ENCODE results near the gene INS. TPM values are rescaled to one million over a fixed set of nuclear protein-coding genes. Genes with fewer than 3 reads are reported as not detected.
A peak's percentile ranks its signal among the peaks of the same experiment; 100 is the strongest.

Gene INS
- total and polyA plus RNA-seq, 2 of the 13 experiments (the other 11 are each of a cell fraction or from before 2014, with no cell fraction given): not detected

DNA sequence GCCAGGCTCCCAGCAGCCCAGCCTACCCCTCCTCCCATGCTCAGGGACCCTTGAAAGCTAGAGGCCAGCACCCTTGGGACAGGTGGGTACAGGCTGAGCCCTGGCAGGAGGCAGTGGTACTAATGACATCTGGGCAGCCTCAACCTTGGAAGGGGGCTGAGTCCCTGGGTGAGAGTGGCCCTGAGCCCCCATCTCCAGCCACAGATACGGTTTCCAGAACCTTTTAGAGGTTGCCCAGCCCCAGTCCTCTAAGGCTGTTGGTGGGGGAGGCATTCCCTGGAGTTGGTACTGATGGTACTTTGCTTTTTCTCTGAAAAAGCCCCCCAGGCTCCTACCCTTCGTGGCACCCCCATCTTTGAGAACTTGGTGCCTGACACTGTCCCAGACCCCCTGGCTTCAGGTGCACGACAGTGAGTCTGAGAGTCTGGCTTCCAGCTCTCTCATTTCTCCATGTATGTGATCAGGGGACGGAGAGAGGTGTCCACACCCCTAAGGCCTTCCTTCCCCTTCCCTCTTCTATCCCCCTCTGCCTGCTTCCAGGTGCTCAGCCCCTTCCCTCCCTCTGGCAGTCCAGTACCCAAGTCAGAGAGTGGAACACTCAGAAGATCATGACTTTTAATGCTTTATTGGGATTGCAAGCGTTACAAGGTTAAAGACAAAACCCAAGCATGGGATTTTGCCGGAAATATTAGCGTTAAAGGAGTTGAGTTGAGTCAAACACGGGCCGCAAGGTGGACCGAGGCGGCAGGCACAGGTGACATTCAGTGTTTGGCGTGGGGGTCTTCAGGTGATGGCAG lies 32.3 kb downstream of the INS start (continued):
- TF ChIP-seq, protein P1, sequence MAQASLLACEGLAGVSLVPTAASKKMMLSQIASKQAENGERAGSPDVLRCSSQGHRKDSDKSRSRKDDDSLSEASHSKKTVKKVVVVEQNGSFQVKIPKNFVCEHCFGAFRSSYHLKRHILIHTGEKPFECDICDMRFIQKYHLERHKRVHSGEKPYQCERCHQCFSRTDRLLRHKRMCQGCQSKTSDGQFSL (CRISPR knock-in tag; IDR thresholded peaks at IDR 0.05): peak; percentile 50; the same call in 1 of the 2 replicates
- TF ChIP-seq PPARG (CRISPR knock-in tag; conservative IDR thresholded peaks at IDR 0.05): no peak
- no peak for TF ChIP-seq CBX5 (CRISPR knock-in tag; IDR thresholded peaks at IDR 0.05; ENCODE audit: borderline replicate concordance)
- TF ChIP-seq, protein P2, sequence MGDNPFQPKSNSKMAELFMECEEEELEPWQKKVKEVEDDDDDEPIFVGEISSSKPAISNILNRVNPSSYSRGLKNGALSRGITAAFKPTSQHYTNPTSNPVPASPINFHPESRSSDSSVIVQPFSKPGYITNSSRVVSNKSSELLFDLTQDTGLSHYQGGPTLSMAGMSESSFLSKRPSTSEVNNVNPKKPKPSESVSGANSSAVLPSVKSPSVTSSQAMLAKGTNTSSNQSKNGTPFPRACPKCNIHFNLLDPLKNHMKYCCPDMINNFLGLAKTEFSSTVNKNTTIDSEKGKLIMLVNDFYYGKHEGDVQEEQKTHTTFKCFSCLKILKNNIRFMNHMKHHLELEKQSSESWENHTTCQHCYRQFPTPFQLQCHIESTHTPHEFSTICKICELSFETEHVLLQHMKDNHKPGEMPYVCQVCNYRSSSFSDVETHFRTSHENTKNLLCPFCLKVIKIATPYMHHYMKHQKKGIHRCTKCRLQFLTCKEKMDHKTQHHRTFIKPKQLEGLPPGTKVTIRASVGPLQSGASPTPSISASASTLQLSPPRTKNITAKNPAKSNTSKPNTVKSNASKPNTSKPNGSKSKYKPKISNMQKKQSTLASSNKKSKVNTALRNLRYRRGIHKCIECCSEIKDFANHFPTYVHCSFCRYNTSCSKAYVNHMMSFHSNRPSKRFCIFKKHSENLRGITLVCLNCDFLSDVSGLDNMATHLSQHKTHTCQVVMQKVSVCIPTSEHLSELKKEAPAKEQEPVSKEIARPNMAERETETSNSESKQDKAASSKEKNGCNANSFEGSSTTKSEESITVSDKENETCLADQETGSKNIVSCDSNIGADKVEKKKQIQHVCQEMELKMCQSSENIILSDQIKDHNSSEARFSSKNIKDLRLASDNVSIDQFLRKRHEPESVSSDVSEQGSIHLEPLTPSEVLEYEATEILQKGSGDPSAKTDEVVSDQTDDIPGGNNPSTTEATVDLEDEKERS (CRISPR knock-in tag; IDR thresholded peaks at IDR 0.05): peak; percentile 44; the same call in 1 of the 2 replicates
- TF ChIP-seq SNAI1 (CRISPR knock-in tag; IDR thresholded peaks at IDR 0.05; ENCODE audit: borderline replicate concordance): no peak
- no peak for TF ChIP-seq KDM5A (IDR thresholded peaks at IDR 0.05; ENCODE audit: borderline replicate concordance, low read length)
- TF ChIP-seq, protein P3, sequence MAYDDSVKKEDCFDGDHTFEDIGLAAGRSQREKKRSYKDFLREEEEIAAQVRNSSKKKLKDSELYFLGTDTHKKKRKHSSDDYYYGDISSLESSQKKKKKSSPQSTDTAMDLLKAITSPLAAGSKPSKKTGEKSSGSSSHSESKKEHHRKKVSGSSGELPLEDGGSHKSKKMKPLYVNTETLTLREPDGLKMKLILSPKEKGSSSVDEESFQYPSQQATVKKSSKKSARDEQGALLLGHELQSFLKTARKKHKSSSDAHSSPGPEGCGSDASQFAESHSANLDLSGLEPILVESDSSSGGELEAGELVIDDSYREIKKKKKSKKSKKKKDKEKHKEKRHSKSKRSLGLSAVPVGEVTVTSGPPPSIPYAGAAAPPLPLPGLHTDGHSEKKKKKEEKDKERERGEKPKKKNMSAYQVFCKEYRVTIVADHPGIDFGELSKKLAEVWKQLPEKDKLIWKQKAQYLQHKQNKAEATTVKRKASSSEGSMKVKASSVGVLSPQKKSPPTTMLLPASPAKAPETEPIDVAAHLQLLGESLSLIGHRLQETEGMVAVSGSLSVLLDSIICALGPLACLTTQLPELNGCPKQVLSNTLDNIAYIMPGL (CRISPR knock-in tag; IDR thresholded peaks at IDR 0.05; ENCODE audit: borderline replicate concordance in 1 of 2, low read depth in 1 of 2): no peak; a peak in 2 of 4 replicates
- TF ChIP-seq, protein P4, sequence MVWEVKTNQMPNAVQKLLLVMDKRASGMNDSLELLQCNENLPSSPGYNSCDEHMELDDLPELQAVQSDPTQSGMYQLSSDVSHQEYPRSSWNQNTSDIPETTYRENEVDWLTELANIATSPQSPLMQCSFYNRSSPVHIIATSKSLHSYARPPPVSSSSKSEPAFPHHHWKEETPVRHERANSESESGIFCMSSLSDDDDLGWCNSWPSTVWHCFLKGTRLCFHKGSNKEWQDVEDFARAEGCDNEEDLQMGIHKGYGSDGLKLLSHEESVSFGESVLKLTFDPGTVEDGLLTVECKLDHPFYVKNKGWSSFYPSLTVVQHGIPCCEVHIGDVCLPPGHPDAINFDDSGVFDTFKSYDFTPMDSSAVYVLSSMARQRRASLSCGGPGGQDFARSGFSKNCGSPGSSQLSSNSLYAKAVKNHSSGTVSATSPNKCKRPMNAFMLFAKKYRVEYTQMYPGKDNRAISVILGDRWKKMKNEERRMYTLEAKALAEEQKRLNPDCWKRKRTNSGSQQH (CRISPR knock-in tag; IDR thresholded peaks at IDR 0.05; ENCODE audit: low read depth): peak; percentile 32; the same call in 1 of the 2 replicates
- TF ChIP-seq ZSCAN20 (CRISPR knock-in tag; IDR thresholded peaks at IDR 0.05; ENCODE audit: borderline replicate concordance): no peak
- TF ChIP-seq CREB1 (IDR thresholded peaks at IDR 0.05): no peak
- TF ChIP-seq CREB1 (CRISPR knock-in tag; IDR thresholded peaks at IDR 0.05): peak; percentile 51
- TF ChIP-seq, protein P5, sequence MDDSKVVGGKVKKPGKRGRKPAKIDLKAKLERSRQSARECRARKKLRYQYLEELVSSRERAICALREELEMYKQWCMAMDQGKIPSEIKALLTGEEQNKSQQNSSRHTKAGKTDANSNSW (CRISPR knock-in tag; IDR thresholded peaks at IDR 0.05; ENCODE audit: borderline replicate concordance): no peak
- TF ChIP-seq, protein P6, sequence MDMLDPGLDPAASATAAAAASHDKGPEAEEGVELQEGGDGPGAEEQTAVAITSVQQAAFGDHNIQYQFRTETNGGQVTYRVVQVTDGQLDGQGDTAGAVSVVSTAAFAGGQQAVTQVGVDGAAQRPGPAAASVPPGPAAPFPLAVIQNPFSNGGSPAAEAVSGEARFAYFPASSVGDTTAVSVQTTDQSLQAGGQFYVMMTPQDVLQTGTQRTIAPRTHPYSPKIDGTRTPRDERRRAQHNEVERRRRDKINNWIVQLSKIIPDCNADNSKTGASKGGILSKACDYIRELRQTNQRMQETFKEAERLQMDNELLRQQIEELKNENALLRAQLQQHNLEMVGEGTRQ (IDR thresholded peaks at IDR 0.05; ENCODE audit: low read depth, low read length): no peak
- TF ChIP-seq, protein P6 (CRISPR knock-in tag; IDR thresholded peaks at IDR 0.05; ENCODE audit: borderline replicate concordance): 0 out of 2 replicates have a peak, but pooled peaks have one; percentile 6
- 0 out of 2 replicates have a peak, but pooled peaks have one; percentile 41 for TF ChIP-seq RBAK (CRISPR knock-in tag; IDR thresholded peaks at IDR 0.05)
- peak; percentile 17; the same call in 1 of the 2 replicates for TF ChIP-seq GFI1 (CRISPR knock-in tag; IDR thresholded peaks at IDR 0.05; ENCODE audit: borderline replicate concordance)
- TF ChIP-seq ZNF891 (CRISPR knock-in tag; IDR thresholded peaks at IDR 0.05): no peak
- no peak for TF ChIP-seq ZNF644 (CRISPR knock-in tag; IDR thresholded peaks at IDR 0.05; ENCODE audit: low read depth)

Data from HepG2 (cell line).